GM19193 (cell line): Measurements from ENCODE around the gene KCNIP1.

Experiments used
- POLR2A ChIP-seq: IDR thresholded peaks from 4 replicates; pipeline ENCODE4 v1.6.1; 2011; ENCODE audit not compliant: insufficient read depth, insufficient read length; ENCODE audit errors: extremely low read depth

Gene KCNIP1

GRCh38 chr5:170720179-170720578 is 216.4 kb downstream of the KCNIP1 start:
- no peak for TF ChIP-seq POLR2A

GRCh38 chr5:170720984-170721383 is 217.2 kb downstream of the KCNIP1 start:
- no peak for TF ChIP-seq POLR2A

- no peak for TF ChIP-seq POLR2A
Measured at GRCh38 chr5:170721681-170722080, 217.9 kb downstream of the KCNIP1 start.

- TF ChIP-seq POLR2A = no peak
Measured at GRCh38 chr5:170722316-170722715, 218.5 kb downstream of the KCNIP1 start.

GRCh38 chr5:170731052-170731451 is 227.2 kb downstream of the KCNIP1 start:
- TF ChIP-seq POLR2A = no peak

- TF ChIP-seq POLR2A = no peak
Measured at GRCh38 chr5:170732685-170733084, 228.9 kb downstream of the KCNIP1 start.

- TF ChIP-seq POLR2A = no peak
Measured at GRCh38 chr5:170736966-170737365, 233.1 kb downstream of the KCNIP1 start.

GRCh38 chr5:170737591-170737990 is 233.8 kb downstream of the KCNIP1 start:
- no peak for TF ChIP-seq POLR2A

GRCh38 chr5:170738840-170739239 is 235.0 kb downstream of the KCNIP1 start:
- no peak for TF ChIP-seq POLR2A

- TF ChIP-seq POLR2A = no peak
Measured at GRCh38 chr5:170739446-170739845, 235.6 kb downstream of the KCNIP1 start.

- no peak for TF ChIP-seq POLR2A
Measured at GRCh38 chr5:170740551-170741205, 236.9 kb downstream of the KCNIP1 start.

GRCh38 chr5:170741801-170742200 is 238.0 kb downstream of the KCNIP1 start:
- TF ChIP-seq POLR2A = no peak

GRCh38 chr5:170743876-170744212 is 240.0 kb downstream of the KCNIP1 start:
- no peak for TF ChIP-seq POLR2A

GRCh38 chr5:170745481-170746071 is 241.8 kb downstream of the KCNIP1 start:
- no peak for TF ChIP-seq POLR2A

- TF ChIP-seq POLR2A = no peak
Measured at GRCh38 chr5:170746075-170746960, 242.5 kb downstream of the KCNIP1 start.

- TF ChIP-seq POLR2A = no peak
Measured at GRCh38 chr5:170746961-170747340, 243.1 kb downstream of the KCNIP1 start.
